A375 (cell line): ENCODE measurements around the gene PPIF. TPM values are rescaled to one million over a fixed set of nuclear protein-coding genes. Genes with fewer than 3 reads are reported as not detected.

Source experiments
- total RNA-seq: library from RNA; depleted of rRNA; stranded (reverse); fragments of >200 nt; shearing (Covaris generic); gene quantifications from 2 replicates; pipeline ENCODE4 v1.2.3, GENCODE V29; 2014; rRNA removed

Gene PPIF
- total RNA-seq: 50.2 and 57.8 TPM in 2 replicates

GRCh38 chr10:79347226-79347893 is at the start of gene PPIF:
Gene PPIF (plus strand): TSS chr10:79347469. CDS start chr10:79347549, 80 bp downstream.

Other genes with a start within 250 kb of the PPIF start
- 25.8 and 29.0 TPM in 2 replicates for gene ZCCHC24, start 98.2 kb downstream of the PPIF start, total RNA-seq
- 0.40 and 1.0 TPM in 2 replicates for gene EIF5AL1, start 165.1 kb downstream of the PPIF start, total RNA-seq
- gene SFTPA2, start 212.9 kb downstream of the PPIF start, total RNA-seq: not detected in 2 replicates